Right lobe of liver (tissue), 6 donors: Measurements from ENCODE around the gene LIMCH1. TPM values are rescaled to one million over a fixed set of nuclear protein-coding genes. Genes with fewer than 3 reads are reported as not detected.
A peak's percentile ranks its signal among the peaks of the same experiment; 100 is the strongest.

ENCODE experiments used
- ATAC-seq, 4 donors: fragments of 200-7000 bp; cut with Tn5 transposase; one replicate each; pipeline ENCODE4 v1.9.1; 2020; ENCODE audit warnings: mild to moderate bottlenecking in 4 of 4, moderate library complexity in 4 of 4
- DNase-seq, 3 donors: peaks; one replicate each; pipeline ENCODE4 v3.0.0-alpha.2; 2020
- H3K27ac ChIP-seq, 3 donors: fragments of 200-600 bp; one replicate each; pipeline ENCODE4 v1.8.0; 2022
- H3K27me3 ChIP-seq, 2 donors: fragments of 200-600 bp; one replicate each; pipeline ENCODE4 v1.8.0; 2022
- H3K36me3 ChIP-seq, 4 donors: fragments of 200-600 bp; sonication (generic) in 1 of 4; one replicate each; pipeline versions ENCODE4 v1.5.1 to v1.8.0; 2017 to 2022; ENCODE audit warnings: control low read depth in 1 of 4
- H3K4me1 ChIP-seq, 4 donors: fragments of 200-600 bp; sonication (generic) in 1 of 4; one replicate each; pipeline versions ENCODE4 v1.5.1 to v1.8.0; 2017 to 2022; ENCODE audit warnings: control low read depth in 1 of 4
- H3K4me3 ChIP-seq, 3 donors: fragments of 200-600 bp; one replicate each; pipeline ENCODE4 v1.8.0; 2022
- H3K9me3 ChIP-seq, 4 donors: fragments of 200-600 bp; sonication (generic) in 1 of 4; one replicate each; pipeline versions ENCODE4 v1.5.1 to v1.8.0; 2017 to 2022; ENCODE audit warnings: control low read depth in 1 of 4
- POLR2A ChIP-seq: fragments of 450-650 bp; IDR thresholded peaks from one replicate; pipeline ENCODE4 v1.6.1; 2017; ENCODE audit warnings: antibody characterized with exemption, mild to moderate bottlenecking
- WGBS: methylation state at CpG from one replicate; pipeline ENCODE4 v1.1.6; 2018; ENCODE audit warnings: low coverage, low lambda C conversion rate; ENCODE audit not compliant: insufficient coverage; ENCODE audit errors: missing lambda C conversion rate; 5-methylcytosine and 5-hydroxymethylcytosine counted together
- intact Hi-C, 2 donors: fragments of 100-400 bp; cut with DNase I; formaldehyde crosslinking; loops; one replicate each; pipeline versions ENCODE4 v1.11.2 to v1.14.1; 2022
- total RNA-seq, 6 experiments: library from RNA; depleted of rRNA in 2 of 6; stranded (reverse); fragments of >200 nt in 2 of 6; fragmentation: NEBNext Ultra II Directional in 3 of 6; extraction: Animal tissue kit (Norgen Biotek cat#: 25700) in 3 of 6; gene quantifications; one replicate each; pipeline versions ENCODE4 v1.1.0 to v1.2.4, GENCODE V29; 2016 to 2023
- TF ChIP-seq, protein P1 (sequence below), 4 donors: fragments of 200-600 bp in 3 of 4; fragments of 450-650 bp in 1 of 4; IDR thresholded peaks; one replicate each; pipeline versions ENCODE4 v1.5.1 to v1.8.0; 2016 to 2022; ENCODE audit warnings: antibody characterized with exemption in 4 of 4, mild to moderate bottlenecking in 2 of 4
- donor health status: DM: no; HTN: yes; CAD: no.
- donor health status: DM: no; HTN: no; CAD: no.
- donor health status: DM: no; HTN: no; CAD: no.
- donor health status: DM: no; HTN: yes; CAD: no.
- donor health status: DM: no; HTN: yes; CAD: no.

The LIMCH1 gene
- total RNA-seq, 6 experiments from 2014 or later, result 8.3 to 26.9 (median 12.9) TPM

DNA sequence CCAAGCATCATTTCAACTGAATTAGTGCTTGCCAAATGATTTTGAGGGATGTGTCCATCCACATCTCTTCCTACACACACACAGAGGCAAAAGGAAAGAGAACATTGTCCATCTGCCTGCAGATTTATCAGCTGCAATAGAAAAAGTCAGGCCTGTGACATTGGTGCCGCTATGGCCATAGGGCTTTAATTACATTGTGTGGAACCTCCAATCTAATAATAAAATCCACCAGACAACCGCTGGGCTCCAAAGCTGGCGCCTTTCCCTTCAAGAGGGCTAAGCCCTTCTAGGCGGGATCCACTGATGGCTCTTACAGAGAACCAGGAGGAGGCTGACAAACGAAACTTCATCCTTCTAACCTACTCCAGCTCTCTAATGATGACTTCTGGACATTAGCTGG lies 150.0 kb downstream of the LIMCH1 start:
- Histone ChIP-seq H3K27me3 (no peaks in the 10 kb centered on the region), H3K27ac (no peak overlapping the region), H3K9me3 (no peaks in the 10 kb centered on the region), H3K4me3 (no peak overlapping the region), H3K4me1 (no peaks in the 10 kb centered on the region), H3K36me3 (peaks cover 0 to 19% (median 6%) of the 10 kb centered on the region in 4 donors)
- intact Hi-C loops, result no loop called here
- 93% methylated on average over 3 of the region's 5 CpGs for WGBS
- DNase-seq (no peak), ATAC-seq (no peak)
- TF ChIP-seq, protein P1, sequence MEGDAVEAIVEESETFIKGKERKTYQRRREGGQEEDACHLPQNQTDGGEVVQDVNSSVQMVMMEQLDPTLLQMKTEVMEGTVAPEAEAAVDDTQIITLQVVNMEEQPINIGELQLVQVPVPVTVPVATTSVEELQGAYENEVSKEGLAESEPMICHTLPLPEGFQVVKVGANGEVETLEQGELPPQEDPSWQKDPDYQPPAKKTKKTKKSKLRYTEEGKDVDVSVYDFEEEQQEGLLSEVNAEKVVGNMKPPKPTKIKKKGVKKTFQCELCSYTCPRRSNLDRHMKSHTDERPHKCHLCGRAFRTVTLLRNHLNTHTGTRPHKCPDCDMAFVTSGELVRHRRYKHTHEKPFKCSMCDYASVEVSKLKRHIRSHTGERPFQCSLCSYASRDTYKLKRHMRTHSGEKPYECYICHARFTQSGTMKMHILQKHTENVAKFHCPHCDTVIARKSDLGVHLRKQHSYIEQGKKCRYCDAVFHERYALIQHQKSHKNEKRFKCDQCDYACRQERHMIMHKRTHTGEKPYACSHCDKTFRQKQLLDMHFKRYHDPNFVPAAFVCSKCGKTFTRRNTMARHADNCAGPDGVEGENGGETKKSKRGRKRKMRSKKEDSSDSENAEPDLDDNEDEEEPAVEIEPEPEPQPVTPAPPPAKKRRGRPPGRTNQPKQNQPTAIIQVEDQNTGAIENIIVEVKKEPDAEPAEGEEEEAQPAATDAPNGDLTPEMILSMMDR (IDR thresholded peaks at IDR 0.05), result no peak
- TF ChIP-seq POLR2A, result no peak

DNA sequence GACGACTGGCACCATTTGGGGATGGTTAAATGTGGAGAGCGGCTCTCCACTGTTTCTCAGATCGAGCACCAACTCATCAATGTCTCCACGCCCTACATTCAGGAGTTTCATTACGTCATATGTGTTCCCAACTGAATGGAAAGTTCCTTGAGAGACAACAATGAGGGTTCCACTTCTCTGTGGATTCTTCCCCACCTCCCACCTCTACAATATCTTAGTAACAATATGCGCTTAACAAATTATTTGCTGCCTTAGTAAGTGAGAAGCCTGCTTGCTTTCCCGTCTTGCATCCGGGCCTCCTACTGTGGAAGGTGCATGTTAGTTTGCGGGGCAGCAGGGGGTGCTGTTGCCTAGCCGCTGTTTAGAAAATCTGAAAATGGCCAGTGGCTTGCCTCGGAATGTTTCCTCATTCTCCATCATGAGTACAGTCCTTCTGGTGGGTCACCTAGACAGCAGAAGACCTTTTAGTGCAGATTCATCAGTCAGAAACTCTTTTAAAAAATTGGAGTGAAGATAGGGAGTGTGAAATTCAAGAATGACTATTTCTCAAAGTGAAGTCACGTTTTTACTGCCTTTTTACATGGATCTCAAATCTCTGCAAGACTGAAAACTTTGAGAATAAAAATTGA lies 154.9 kb downstream of the LIMCH1 start:
- H3K4me1 ChIP-seq, result no peaks in the 10 kb centered on the region
- ATAC-seq (peak; percentile 94 to 98 (median 97)), DNase-seq (peak in 2 of 3 donors; percentile 37 to 58)
- H3K27me3 ChIP-seq, result no peaks in the 10 kb centered on the region
- 29% methylated on average over 12 of the region's 12 CpGs for WGBS
- no peaks in the 10 kb centered on the region for H3K9me3 ChIP-seq
- no peak overlapping the region for H3K4me3 ChIP-seq
- intact Hi-C loops, result loop anchor here in 1 of 2 donors (10.0 kb wide), 1 partner anchor 192 kb away; no protein-coding TSS in a partner anchor
- no peak overlapping the region for H3K27ac ChIP-seq
- peaks cover 0 to 6% (median 2%) of the 10 kb centered on the region in 4 donors for H3K36me3 ChIP-seq
- TF ChIP-seq POLR2A, result no peak
- TF ChIP-seq, protein P1 (IDR thresholded peaks at IDR 0.05), result peak; percentile 86 to 93 (median 89)

- H3K27me3 ChIP-seq, result no peaks in the 10 kb centered on the region
- TF ChIP-seq, protein P1 (IDR thresholded peaks at IDR 0.05), result peak; percentile 30 to 61 (median 50)
- TF ChIP-seq POLR2A, result no peak
- no peaks in the 10 kb centered on the region for H3K9me3 ChIP-seq
- H3K4me3 ChIP-seq, result no peak overlapping the region
- DNase-seq (no peak), ATAC-seq (peak; percentile 48 to 70 (median 52))
- intact Hi-C loops, result loop anchor here in 1 of 2 donors (10.0 kb wide), 1 partner anchor 191 kb away; no protein-coding TSS in a partner anchor
- 14% methylated on average over 2 of the region's 2 CpGs for WGBS
- peaks cover 0 to 6% (median 2%) of the 10 kb centered on the region in 4 donors for H3K36me3 ChIP-seq
- no peaks in the 10 kb centered on the region for H3K4me1 ChIP-seq
- H3K27ac ChIP-seq, result no peak overlapping the region
Measured at GRCh38 chr4:41693629-41694028, 155.7 kb downstream of the LIMCH1 start.

GRCh38 chr4:41696131-41696530 lies 158.2 kb downstream of the LIMCH1 start:
- no peak overlapping the region for H3K27ac ChIP-seq
- no peak for ATAC-seq
- no peaks in the 10 kb centered on the region for H3K9me3 ChIP-seq
- H3K27me3 ChIP-seq, result no peaks in the 10 kb centered on the region
- H3K4me1 ChIP-seq, result no peaks in the 10 kb centered on the region
- H3K4me3 ChIP-seq, result no peak overlapping the region
- H3K36me3 ChIP-seq, result no peaks in the 10 kb centered on the region
- no peak for DNase-seq
- WGBS, result 85% methylated on average over 3 of the region's 3 CpGs
- TF ChIP-seq POLR2A, result no peak
- TF ChIP-seq, protein P1 (IDR thresholded peaks at IDR 0.05), result no peak
- intact Hi-C loops, result loop anchor here in 1 of 2 donors (10.0 kb wide), 1 partner anchor 189 kb away; no protein-coding TSS in a partner anchor
